ENCODE measurements around the gene SMARCE1. TPM values are rescaled to one million over a fixed set of nuclear protein-coding genes. Genes with fewer than 3 reads are reported as not detected.

Gene SMARCE1
- total and polyA plus RNA-seq, 2 experiments from 2014 or later = 99.9 to 103 TPM

DNA sequence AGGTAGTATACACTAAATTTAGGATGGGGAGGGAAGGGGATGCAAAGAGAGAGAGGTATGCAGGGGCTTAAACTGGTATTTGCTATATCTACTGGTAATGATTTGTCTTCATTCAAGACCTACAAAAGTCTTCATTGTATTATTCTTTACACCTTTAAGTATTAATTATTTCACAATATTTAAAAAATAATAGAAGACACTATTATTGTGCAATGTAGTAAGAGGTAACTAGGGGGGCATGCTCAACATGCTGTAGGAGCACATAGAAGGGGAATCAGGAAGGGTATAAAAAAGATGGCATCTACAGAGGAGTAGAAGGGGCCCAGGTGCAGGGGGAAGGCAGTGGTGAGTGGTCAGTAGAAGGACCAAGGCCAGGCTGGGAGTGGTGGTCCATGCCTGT is 67.5 kb downstream of the SMARCE1 start:
- Histone ChIP-seq H3K9me2 (replicated peaks; ENCODE audit: insufficient read depth) (no peaks in the 10 kb centered on the region), H3K36me3 (replicated peaks; ENCODE audit: insufficient read depth, low read depth) (no peaks in the 10 kb centered on the region), H3K4me1 (ENCODE audit: insufficient read depth) (no peaks in the 10 kb centered on the region), H3K79me2 (no peaks in the 10 kb centered on the region), H3K4me2 (no peak overlapping the region), H2AFZ (no peak overlapping the region), H3K4me3 (no peak overlapping the region), H3K27me3 (no peaks in the 10 kb centered on the region), H3K9me3 (ENCODE audit: low read depth) (no peaks in the 10 kb centered on the region), H4K20me1 (ENCODE audit: insufficient read depth, poor library complexity, severe bottlenecking) (no peaks in the 10 kb centered on the region), H3K27ac (no peak overlapping the region)
- TF ChIP-seq EZH2 (IDR thresholded peaks at IDR 0.05; ENCODE audit: borderline replicate concordance) (no peak), EZH2phosphoT487 (IDR thresholded peaks at IDR 0.05; ENCODE audit: low read depth, severe bottlenecking, unreplicated experiment) (no peak)
- TF ChIP-seq, protein P1, sequence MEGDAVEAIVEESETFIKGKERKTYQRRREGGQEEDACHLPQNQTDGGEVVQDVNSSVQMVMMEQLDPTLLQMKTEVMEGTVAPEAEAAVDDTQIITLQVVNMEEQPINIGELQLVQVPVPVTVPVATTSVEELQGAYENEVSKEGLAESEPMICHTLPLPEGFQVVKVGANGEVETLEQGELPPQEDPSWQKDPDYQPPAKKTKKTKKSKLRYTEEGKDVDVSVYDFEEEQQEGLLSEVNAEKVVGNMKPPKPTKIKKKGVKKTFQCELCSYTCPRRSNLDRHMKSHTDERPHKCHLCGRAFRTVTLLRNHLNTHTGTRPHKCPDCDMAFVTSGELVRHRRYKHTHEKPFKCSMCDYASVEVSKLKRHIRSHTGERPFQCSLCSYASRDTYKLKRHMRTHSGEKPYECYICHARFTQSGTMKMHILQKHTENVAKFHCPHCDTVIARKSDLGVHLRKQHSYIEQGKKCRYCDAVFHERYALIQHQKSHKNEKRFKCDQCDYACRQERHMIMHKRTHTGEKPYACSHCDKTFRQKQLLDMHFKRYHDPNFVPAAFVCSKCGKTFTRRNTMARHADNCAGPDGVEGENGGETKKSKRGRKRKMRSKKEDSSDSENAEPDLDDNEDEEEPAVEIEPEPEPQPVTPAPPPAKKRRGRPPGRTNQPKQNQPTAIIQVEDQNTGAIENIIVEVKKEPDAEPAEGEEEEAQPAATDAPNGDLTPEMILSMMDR (IDR thresholded peaks at IDR 0.05; ENCODE audit: poor library complexity) = no peak
- DNase-seq (ENCODE audit: low spot score) = no peak

DNA sequence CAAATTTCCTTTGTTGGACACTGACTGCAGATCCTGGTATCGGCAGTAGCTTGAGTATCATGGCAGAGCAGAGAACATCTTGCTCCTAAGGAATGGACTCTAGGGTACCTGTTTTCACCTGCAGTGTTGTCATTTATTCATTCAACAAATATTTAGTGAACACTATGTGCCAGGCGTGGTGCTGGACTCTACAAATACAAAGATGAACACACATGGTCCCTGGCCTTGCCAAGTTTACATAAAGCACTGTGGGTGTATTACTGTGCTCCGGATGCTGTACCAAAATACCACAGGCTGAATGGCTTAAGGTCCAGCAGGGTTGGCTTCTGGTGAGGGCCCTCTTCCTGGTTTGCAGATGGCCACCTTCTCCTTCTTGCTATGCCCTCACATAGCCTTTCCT is 68.1 kb downstream of the SMARCE1 start:
- Histone ChIP-seq H3K27ac (no peak overlapping the region), H3K9me2 (replicated peaks; ENCODE audit: insufficient read depth) (no peaks in the 10 kb centered on the region), H3K79me2 (no peaks in the 10 kb centered on the region), H2AFZ (no peak overlapping the region), H3K4me3 (no peak overlapping the region), H3K9me3 (ENCODE audit: low read depth) (no peaks in the 10 kb centered on the region), H3K36me3 (replicated peaks; ENCODE audit: insufficient read depth, low read depth) (no peaks in the 10 kb centered on the region), H4K20me1 (ENCODE audit: insufficient read depth, poor library complexity, severe bottlenecking) (no peaks in the 10 kb centered on the region), H3K4me2 (no peak overlapping the region), H3K27me3 (no peaks in the 10 kb centered on the region), H3K4me1 (ENCODE audit: insufficient read depth) (no peaks in the 10 kb centered on the region)
- DNase-seq (ENCODE audit: low spot score) = no peak
- WGBS (ENCODE audit: low lambda C conversion rate, missing lambda C conversion rate) = 86% methylated on average over 3 of the region's 3 CpGs
- TF ChIP-seq, protein P1 (IDR thresholded peaks at IDR 0.05; ENCODE audit: poor library complexity) = no peak
- TF ChIP-seq EZH2phosphoT487 (IDR thresholded peaks at IDR 0.05; ENCODE audit: low read depth, severe bottlenecking, unreplicated experiment) = no peak
- TF ChIP-seq EZH2 (IDR thresholded peaks at IDR 0.05; ENCODE audit: borderline replicate concordance) = no peak

DNA sequence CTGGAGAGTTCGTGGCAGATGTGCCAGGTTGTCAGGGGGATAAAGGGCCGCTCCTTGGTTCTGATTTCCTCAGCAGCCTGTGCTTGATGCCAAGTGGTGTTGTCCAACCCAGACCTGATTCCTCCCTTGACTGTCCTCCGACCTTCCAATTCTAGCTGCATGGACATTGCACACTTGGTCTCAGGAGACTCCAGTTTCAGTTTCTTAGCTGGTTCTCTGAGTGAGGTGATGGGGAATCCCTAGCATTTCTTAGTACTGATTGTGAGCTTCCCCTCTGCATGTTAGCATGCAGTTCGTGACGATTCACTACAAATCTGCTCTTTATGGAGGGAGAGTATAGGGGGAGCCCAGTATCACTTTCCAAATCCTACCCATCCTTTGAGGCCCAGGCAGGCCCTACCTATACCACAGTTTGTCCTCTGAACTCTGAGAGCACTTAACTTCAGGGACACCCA is 70.0 kb downstream of the SMARCE1 start:
- TF ChIP-seq EZH2phosphoT487 (IDR thresholded peaks at IDR 0.05; ENCODE audit: low read depth, severe bottlenecking, unreplicated experiment) = no peak
- TF ChIP-seq, protein P1 (IDR thresholded peaks at IDR 0.05; ENCODE audit: poor library complexity) = no peak
- H3K4me1 ChIP-seq (ENCODE audit: insufficient read depth) = no peaks in the 10 kb centered on the region
- 91% methylated on average over 5 of the region's 5 CpGs for WGBS (ENCODE audit: low lambda C conversion rate, missing lambda C conversion rate)
- no peaks in the 10 kb centered on the region for H3K9me2 ChIP-seq (replicated peaks; ENCODE audit: insufficient read depth)
- H3K36me3 ChIP-seq (replicated peaks; ENCODE audit: insufficient read depth, low read depth) = no peaks in the 10 kb centered on the region
- no peak for DNase-seq (ENCODE audit: low spot score)
- no peaks in the 10 kb centered on the region for H3K79me2 ChIP-seq
- no peaks in the 10 kb centered on the region for H3K9me3 ChIP-seq (ENCODE audit: low read depth)
- H4K20me1 ChIP-seq (ENCODE audit: insufficient read depth, poor library complexity, severe bottlenecking) = no peaks in the 10 kb centered on the region
- no peak overlapping the region for H3K4me2 ChIP-seq
- H2AFZ ChIP-seq = no peak overlapping the region
- H3K27me3 ChIP-seq = no peaks in the 10 kb centered on the region
- H3K4me3 ChIP-seq = no peak overlapping the region
- H3K27ac ChIP-seq = no peak overlapping the region

Data from hepatocyte (in vitro differentiated cells).